BJ (cell line): Measurements from ENCODE around the gene EFNA2. TPM values are rescaled to one million over a fixed set of nuclear protein-coding genes. Genes with fewer than 3 reads are reported as not detected.

Source experiments
- CTCF ChIA-PET: fragments of 350-600 bp; formaldehyde crosslinking; extraction: SDS; loops from one replicate; lab custom pipeline; 2021; ENCODE audit warnings: antibody characterized with exemption, inconsistent platforms; lab: Yijun Ruan, JAX
- POLR2A ChIA-PET: fragments of 300-600 bp; sonication (Branson Sonifier 250); formaldehyde crosslinking; extraction: SDS; loops from one replicate; lab custom pipeline; 2021; ENCODE audit warnings: antibody characterized with exemption; lab: Charles Lee
- DNase-seq: peaks from one replicate; pipeline ENCODE4 v3.0.0-alpha.2; 2011; ENCODE audit warnings: low read depth
- H3K27me3 ChIP-seq: 2 replicates; pipeline ENCODE4 v1.6.0; 2011; ENCODE audit warnings: low read length; ENCODE audit not compliant: control insufficient read depth, insufficient read depth
- H3K36me3 ChIP-seq: 2 replicates; pipeline ENCODE4 v1.5.1; 2011; ENCODE audit warnings: low read length; ENCODE audit not compliant: control insufficient read depth, insufficient read depth
- H3K4me3 ChIP-seq: 2 replicates; pipeline ENCODE4 v1.5.1; 2011; ENCODE audit warnings: low read depth, mild to moderate bottlenecking, control low read depth, low read length
- CTCF ChIP-seq: IDR thresholded peaks from 2 replicates; pipeline ENCODE4 v1.5.1; 2011; ENCODE audit warnings: low read depth, mild to moderate bottlenecking, control low read depth, inconsistent platforms, low read length, moderate library complexity; ENCODE audit not compliant: insufficient read depth
- polyA plus RNA-seq: library from polyadenylated mRNA; depleted of rRNA; stranded (reverse); fragments of >200 nt; gene quantifications from 2 replicates; pipeline ENCODE4 v1.2.3, GENCODE V29; 2011

Gene EFNA2
- polyA plus RNA-seq, 1 experiment, result not detected

GRCh38 chr19:1249990-1250436 lies 35.7 kb upstream of the EFNA2 start:
- Histone ChIP-seq H3K36me3 (peaks cover 26% of the 10 kb centered on the region), H3K27me3 (no peaks in the 10 kb centered on the region), H3K4me3 (peak overlapping the region; percentile 73)
- no peak for TF ChIP-seq CTCF
- no peak for DNase-seq
- ChIA-PET CTCF (interaction anchor here (1.0 kb wide), 1 partner anchor 16 kb away, joined by 5 read pairs; no protein-coding TSS in a partner anchor), POLR2A (no interaction called here)

- no peak for TF ChIP-seq CTCF
- ChIA-PET CTCF (interaction anchor here (1.0 to 6.2 kb wide), 2 partner anchors 15 to 16 kb away, joined by 5 to 104 read pairs; partner anchors contain the start of gene CIRBP), POLR2A (no interaction called here)
- DNase-seq, result no peak
- Histone ChIP-seq H3K36me3 (peaks cover 32% of the 10 kb centered on the region), H3K27me3 (no peaks in the 10 kb centered on the region), H3K4me3 (peak overlapping the region; percentile 73)
Observed at GRCh38 chr19:1250437-1251260, 35.0 kb upstream of the EFNA2 start.

GRCh38 chr19:1251330-1252220 lies 34.1 kb upstream of the EFNA2 start:
- peaks cover 39% of the 10 kb centered on the region for H3K36me3 ChIP-seq
- no peak for DNase-seq
- ChIA-PET POLR2A (interaction anchor here (0.7 kb wide), 1 partner anchor 18 kb away, joined by 16 read pairs; the partner anchor contains the start of gene CIRBP), CTCF (interaction anchor here (1.5 to 6.2 kb wide), 2 partner anchors 15 to 21 kb away, joined by 3 to 104 read pairs; partner anchors contain the start of gene CIRBP)
- no peaks in the 10 kb centered on the region for H3K27me3 ChIP-seq
- no peak for TF ChIP-seq CTCF
- peak overlapping the region; percentile 73 for H3K4me3 ChIP-seq

- no peak for TF ChIP-seq CTCF
- CTCF ChIA-PET, result interaction anchor here (1.5 to 6.2 kb wide), 4 partner anchors 8 to 21 kb away, joined by 3 to 104 read pairs (median 20); partner anchors contain the start of gene CIRBP
- no peaks in the 10 kb centered on the region for H3K27me3 ChIP-seq
- peaks cover 45% of the 10 kb centered on the region for H3K36me3 ChIP-seq
- H3K4me3 ChIP-seq, result peak overlapping the region; percentile 73
- DNase-seq, result peak; percentile 81
- POLR2A ChIA-PET, result interaction anchor here (0.8 to 2.3 kb wide), 5 partner anchors 8 to 148 kb away, joined by 3 to 44 read pairs (median 7); partner anchors contain the start of genes CIRBP and GPX4
Observed at GRCh38 chr19:1252221-1252820, 33.4 kb upstream of the EFNA2 start.
